H1 (cell line): ENCODE measurements around the gene SPACA7. TPM values are rescaled to one million over a fixed set of nuclear protein-coding genes. Genes with fewer than 3 reads are reported as not detected.

ENCODE experiments used
- CTCF ChIA-PET: fragments of 300-600 bp; sonication (Branson Sonifier 250); formaldehyde crosslinking; loops from one replicate; lab custom pipeline; 2021; ENCODE audit not compliant: partially characterized antibody; lab: Charles Lee
- POLR2A ChIA-PET: fragments of 300-600 bp; sonication (Branson Sonifier 250); formaldehyde crosslinking; loops from one replicate; lab custom pipeline; 2021; ENCODE audit warnings: inconsistent platforms; ENCODE audit not compliant: partially characterized antibody; lab: Charles Lee
- DNase-seq, 2 experiments: peaks; one replicate each; pipeline versions ENCODE4 v3.0.0 to v3.0.0-alpha.2; 2010 to 2022; ENCODE audit warnings: low spot score in 2 of 2, low read depth in 1 of 2, mixed read lengths in 1 of 2
- FAIRE-seq: peaks from 2 replicates; lab custom pipeline; 2011; peaks lifted over from hg19 to GRCh38; lab: Jason Lieb, UNC
- H2AFZ ChIP-seq: 2 replicates; pipeline ENCODE4 v1.8.1; 2012; ENCODE audit warnings: low read length, inconsistent platforms
- H2AK5ac ChIP-seq: 2 replicates; pipeline ENCODE4 v1.6.1; 2013; ENCODE audit warnings: low read depth, low read length
- H2BK120ac ChIP-seq: replicated peaks from 2 replicates; pipeline ENCODE3; 2013; ENCODE audit warnings: low read depth, low read length, inconsistent platforms
- H2BK12ac ChIP-seq: 2 replicates; pipeline ENCODE4 v1.6.1; 2013; ENCODE audit warnings: low read depth, low read length
- H2BK15ac ChIP-seq: 2 replicates; pipeline ENCODE4 v1.6.1; 2013; ENCODE audit warnings: low read length
- H2BK20ac ChIP-seq: 2 replicates; pipeline ENCODE4 v1.6.1; 2013; ENCODE audit warnings: low read length
- H2BK5ac ChIP-seq: 2 replicates; pipeline ENCODE4 v1.6.1; 2013; ENCODE audit warnings: low read depth, low read length
- H3K14ac ChIP-seq: 2 replicates; pipeline ENCODE4 v1.6.1; 2013; ENCODE audit warnings: inconsistent platforms; ENCODE audit not compliant: insufficient read length
- H3K18ac ChIP-seq: 2 replicates; pipeline ENCODE4 v1.6.1; 2013; ENCODE audit warnings: low read length; ENCODE audit errors: extremely low read depth
- H3K23ac ChIP-seq: 2 replicates; pipeline ENCODE4 v1.6.1; 2013; ENCODE audit warnings: inconsistent platforms; ENCODE audit not compliant: insufficient read length
- H3K23me2 ChIP-seq: 2 replicates; pipeline ENCODE4 v1.6.1; 2013; ENCODE audit warnings: low read depth, low read length
- H3K27ac ChIP-seq: 2 replicates; pipeline ENCODE4 v1.6.1; 2011; ENCODE audit warnings: low read depth, low read length, inconsistent platforms
- H3K27me3 ChIP-seq, 4 experiments: replicated peaks in 1 of 4; 1 replicate in 1 of 4; 2 replicates in 3 of 4; pipeline versions ENCODE4 v1.6.1 to v1.8.1; 2011 to 2013; ENCODE audit warnings: low read length in 3 of 4, mild to moderate bottlenecking in 3 of 4, inconsistent platforms in 2 of 4, mixed read lengths in 2 of 4, moderate library complexity in 1 of 4; ENCODE audit not compliant: control insufficient read depth in 3 of 4, insufficient read depth in 3 of 4; ENCODE audit errors: extremely low read depth in 1 of 4
- H3K36me3 ChIP-seq, 4 experiments: 2 replicates each; pipeline versions ENCODE4 v1.6.1 to v1.8.1; 2011 to 2013; ENCODE audit warnings: mild to moderate bottlenecking in 4 of 4, low read length in 3 of 4, moderate library complexity in 2 of 4, control low read depth in 1 of 4, inconsistent platforms in 1 of 4; ENCODE audit not compliant: insufficient read depth in 4 of 4, control insufficient read depth in 2 of 4
- H3K4ac ChIP-seq: replicated peaks from 2 replicates; pipeline ENCODE3; 2013; ENCODE audit warnings: low read length, low read depth, mixed read lengths, inconsistent platforms; ENCODE audit not compliant: insufficient read length
- H3K4me1 ChIP-seq, 4 experiments: replicated peaks in 1 of 4; 1 replicate in 1 of 4; 2 replicates in 3 of 4; pipeline versions ENCODE4 v1.6.1 to v1.8.1; 2011 to 2013; ENCODE audit warnings: low read length in 3 of 4, inconsistent platforms in 2 of 4, mixed read lengths in 1 of 4; ENCODE audit not compliant: insufficient read depth in 4 of 4, control insufficient read depth in 3 of 4
- H3K4me2 ChIP-seq, 2 experiments: 2 replicates each; pipeline versions ENCODE4 v1.6.1 to v1.8.1; 2011 to 2013; ENCODE audit warnings: low read depth in 2 of 2, low read length in 2 of 2, control low read depth in 1 of 2, inconsistent platforms in 1 of 2, mild to moderate bottlenecking in 1 of 2; ENCODE audit not compliant: insufficient read depth in 1 of 2
- H3K4me3 ChIP-seq, 4 experiments: fragments of 200-600, 300-600 bp in 1 of 4; sonication (generic), shearing (Covaris generic), sonication (Bioruptor Twin) in 1 of 4; 2 replicates each; pipeline versions ENCODE4 v1.5.1 to v1.8.1; 2011 to 2016; ENCODE audit warnings: low read length in 4 of 4, low read depth in 3 of 4, control low read depth in 2 of 4, inconsistent platforms in 2 of 4, mild to moderate bottlenecking in 2 of 4, mixed read lengths in 1 of 4, moderate library complexity in 1 of 4; ENCODE audit not compliant: insufficient read depth in 2 of 4; ENCODE audit errors: extremely low read depth in 1 of 4
- H3K56ac ChIP-seq: replicated peaks from 2 replicates; pipeline ENCODE3; 2013; ENCODE audit warnings: low read depth, mild to moderate bottlenecking, mixed read lengths, low read length, inconsistent platforms; ENCODE audit not compliant: insufficient read length
- H3K79me1 ChIP-seq: 2 replicates; pipeline ENCODE4 v1.6.1; 2013; ENCODE audit warnings: low read depth, low read length, control low read depth
- H3K79me2 ChIP-seq, 2 experiments: 2 replicates each; pipeline versions ENCODE4 v1.6.1 to v1.8.1; 2012 to 2013; ENCODE audit warnings: low read length in 2 of 2, mild to moderate bottlenecking in 2 of 2, inconsistent platforms in 1 of 2; ENCODE audit not compliant: insufficient read depth in 2 of 2, control insufficient read depth in 1 of 2
- H3K9ac ChIP-seq, 4 experiments: replicated peaks in 1 of 4; 1 replicate in 1 of 4; 2 replicates in 3 of 4; pipeline versions ENCODE4 v1.6.1 to v1.8.1; 2011 to 2013; ENCODE audit warnings: low read depth in 3 of 4, low read length in 3 of 4, control low read depth in 2 of 4, mild to moderate bottlenecking in 2 of 4, moderate library complexity in 2 of 4, inconsistent platforms in 1 of 4; ENCODE audit errors: extremely low read depth in 1 of 4
- H3K9me3 ChIP-seq, 2 experiments: 2 replicates each; pipeline versions ENCODE4 v1.6.1 to v1.8.1; 2012 to 2013; ENCODE audit warnings: mild to moderate bottlenecking in 2 of 2, moderate library complexity in 2 of 2, control low read depth in 1 of 2, inconsistent platforms in 1 of 2, low read depth in 1 of 2, low read length in 1 of 2, mixed read lengths in 1 of 2; ENCODE audit not compliant: insufficient read depth in 2 of 2
- H4K20me1 ChIP-seq, 2 experiments: replicated peaks in 1 of 2; 2 replicates each; pipeline versions ENCODE3 to v1.8.1; 2011 to 2013; ENCODE audit warnings: inconsistent platforms in 2 of 2, low read length in 2 of 2, mild to moderate bottlenecking in 1 of 2; ENCODE audit not compliant: insufficient read depth in 2 of 2, control insufficient read depth in 1 of 2
- H4K5ac ChIP-seq: 2 replicates; pipeline ENCODE4 v1.6.1; 2013; ENCODE audit warnings: low read length, low read depth, mixed read lengths, inconsistent platforms; ENCODE audit not compliant: insufficient read length
- H4K8ac ChIP-seq: 2 replicates; pipeline ENCODE4 v1.8.0; 2013; ENCODE audit warnings: mild to moderate bottlenecking, moderate library complexity, low read length, inconsistent platforms; ENCODE audit not compliant: insufficient read depth; ENCODE audit errors: extremely low read depth
- H4K91ac ChIP-seq: replicated peaks from 2 replicates; pipeline ENCODE3; 2013; ENCODE audit warnings: low read length, mixed read lengths, inconsistent platforms; ENCODE audit not compliant: insufficient read length
- CBX8 ChIP-seq: fragments of 300-800, 300-1000 bp; sonication (generic); IDR thresholded peaks from 2 replicates; pipeline ENCODE4 v1.7.1; 2016; ENCODE audit warnings: low read depth, low read length, borderline replicate concordance
- CEBPB ChIP-seq: IDR thresholded peaks from 2 replicates; pipeline ENCODE4 v1.6.1; 2012; ENCODE audit warnings: low read depth, low read length
- CHD1 ChIP-seq: IDR thresholded peaks from 2 replicates; pipeline ENCODE4 v1.6.1; 2012; ENCODE audit warnings: low read depth, low read length, improper control_type of control experiment
- CHD2 ChIP-seq: IDR thresholded peaks from 2 replicates; pipeline ENCODE4 v1.6.1; 2012; ENCODE audit warnings: low read length, improper control_type of control experiment
- GABPA ChIP-seq: IDR thresholded peaks from 2 replicates; pipeline ENCODE4 v1.6.1; 2011; ENCODE audit warnings: mild to moderate bottlenecking, low read length, moderate library complexity, borderline replicate concordance; ENCODE audit not compliant: insufficient read depth
- GTF2F1 ChIP-seq: IDR thresholded peaks from 2 replicates; pipeline ENCODE4 v1.6.1; 2012; ENCODE audit warnings: low read depth, low read length, improper control_type of control experiment, borderline replicate concordance
- JUN ChIP-seq: IDR thresholded peaks from 2 replicates; pipeline ENCODE4 v1.6.1; 2011; ENCODE audit warnings: low read depth, mild to moderate bottlenecking, improper control_type of control experiment, low read length
- KDM5A ChIP-seq: fragments of 200-600 bp; IDR thresholded peaks from 2 replicates; pipeline ENCODE4 v1.7.1; 2012; ENCODE audit warnings: mild to moderate bottlenecking, low read length, inconsistent platforms, mixed read lengths
- PHF8 ChIP-seq: fragments of 200-600 bp; sonication (generic); conservative IDR thresholded peaks from 2 replicates; pipeline ENCODE4 v1.7.1; 2012; ENCODE audit warnings: low read depth, mild to moderate bottlenecking, inconsistent platforms, low read length, moderate library complexity
- RXRA ChIP-seq: IDR thresholded peaks from 2 replicates; pipeline ENCODE4 v1.6.1; 2011; ENCODE audit warnings: low read depth, mild to moderate bottlenecking, low read length, moderate library complexity; ENCODE audit not compliant: insufficient read depth
- SIX5 ChIP-seq: IDR thresholded peaks from 2 replicates; pipeline ENCODE4 v1.6.1; 2011; ENCODE audit warnings: mild to moderate bottlenecking, low read depth, low read length
- TCF12 ChIP-seq: IDR thresholded peaks from 2 replicates; pipeline ENCODE4 v1.6.1; 2011; ENCODE audit warnings: low read depth, mild to moderate bottlenecking, low read length
- WGBS, 2 experiments: shearing (Covaris generic) in 1 of 2; methylation state at CpG; one replicate each; pipeline versions ENCODE4 v1.1.6 to v1.1.7; 2013 to 2015; ENCODE audit warnings: low lambda C conversion rate in 2 of 2, mixed read lengths in 2 of 2, inconsistent platforms in 1 of 2, low coverage in 1 of 2, missing lambda C conversion rate in 1 of 2; ENCODE audit not compliant: insufficient replicate concordance in 2 of 2, insufficient coverage in 1 of 2, insufficient read length in 1 of 2; ENCODE audit errors: extremely low coverage in 1 of 2, missing lambda C conversion rate in 1 of 2; 5-methylcytosine and 5-hydroxymethylcytosine counted together
- polyA plus RNA-seq, 7 experiments: library from polyadenylated mRNA; depleted of rRNA in 3 of 7; stranded (reverse) in 5 of 7; unstranded in 2 of 7; fragments of >200 nt in 5 of 7; fragments of 200-250 nt in 2 of 7; gene quantifications; 1 replicate in 5 of 7; 2 replicates in 1 of 7; 4 replicates in 1 of 7; pipeline versions ENCODE4 v1.2.1 to v1.2.3, GENCODE V29; 2011 to 2013; ENCODE audit warnings: missing spikeins in 2 of 7, mixed read lengths in 2 of 7
- total RNA-seq: library from RNA; stranded (reverse); fragmentation: NEBNext Ultra II Directional; extraction: Animal tissue kit (Norgen Biotek cat#: 25700); gene quantifications from 2 replicates; pipeline ENCODE4 v1.2.1, GENCODE V29; 2021

The SPACA7 gene
- total and polyA plus RNA-seq, 2 of the 8 experiments (the other 6 are each of a cell fraction or from before 2014, with no cell fraction given) = not detected

- H4K20me1 ChIP-seq = no peaks in the 10 kb centered on the region
- ChIA-PET POLR2A (no interaction called here), CTCF (interaction anchor here (0.7 to 1.6 kb wide), 3 partner anchors 157 to 263 kb away, joined by 3 to 5 read pairs (median 3); no protein-coding TSS in a partner anchor)
- no peak overlapping the region for H4K8ac ChIP-seq
- no peak overlapping the region for H2BK5ac ChIP-seq
- H4K5ac ChIP-seq = no peak overlapping the region
- no peak overlapping the region for H3K56ac ChIP-seq
- no peak overlapping the region for H2BK15ac ChIP-seq
- no peak overlapping the region for H3K27ac ChIP-seq
- FAIRE-seq (no peak), DNase-seq (no peak)
- H3K27me3 ChIP-seq = peaks cover 0 to 25% (median 21%) of the 10 kb centered on the region in 4 experiments; a peak in 5 of 7 replicates
- H3K79me1 ChIP-seq = no peaks in the 10 kb centered on the region
- H3K23me2 ChIP-seq = peaks cover 7% of the 10 kb centered on the region; the same call in 1 of the 2 replicates
- H2BK20ac ChIP-seq = no peak overlapping the region
- H3K14ac ChIP-seq = no peak overlapping the region
- no peaks in the 10 kb centered on the region for H3K36me3 ChIP-seq
- WGBS, 2 experiments = 84% methylated on average over 16 of the region's 17 CpGs; no CpG with 5 or more reads in 1 of the 2 experiments
- H3K9me3 ChIP-seq = no peaks in the 10 kb centered on the region
- H2AFZ ChIP-seq = no peak overlapping the region
- no peak overlapping the region for H3K9ac ChIP-seq
- peaks cover 0 to 9% (median 3%) of the 10 kb centered on the region in 4 experiments; a peak in 3 of 7 replicates for H3K4me1 ChIP-seq
- no peaks in the 10 kb centered on the region for H3K79me2 ChIP-seq
- H3K4me2 ChIP-seq = no peak overlapping the region
- H3K18ac ChIP-seq = no peak overlapping the region
- no peak overlapping the region for H3K4me3 ChIP-seq
- H4K91ac ChIP-seq = no peak overlapping the region
- no peak overlapping the region for H2BK120ac ChIP-seq
- no peak overlapping the region for H2AK5ac ChIP-seq
- H2BK12ac ChIP-seq = peak overlapping the region; percentile 39; the same call in 1 of the 2 replicates
- H3K23ac ChIP-seq = no peak overlapping the region
- H3K4ac ChIP-seq = no peak overlapping the region
- no peak for TF ChIP-seq TCF12
- TF ChIP-seq KDM5A = no peak
- no peak for TF ChIP-seq CHD2
- TF ChIP-seq SIX5 = no peak
- TF ChIP-seq PHF8 = no peak
- no peak for TF ChIP-seq GTF2F1
- TF ChIP-seq CEBPB = no peak
- no peak for TF ChIP-seq JUN
- TF ChIP-seq CBX8 = no peak
- no peak for TF ChIP-seq CHD1
- TF ChIP-seq GABPA = no peak
- no peak for TF ChIP-seq RXRA
Observed at GRCh38 chr13:112326821-112327370, 49.3 kb upstream of the SPACA7 start.
